ENCODE results near the gene ZKSCAN1.

Gene ZKSCAN1

DNA sequence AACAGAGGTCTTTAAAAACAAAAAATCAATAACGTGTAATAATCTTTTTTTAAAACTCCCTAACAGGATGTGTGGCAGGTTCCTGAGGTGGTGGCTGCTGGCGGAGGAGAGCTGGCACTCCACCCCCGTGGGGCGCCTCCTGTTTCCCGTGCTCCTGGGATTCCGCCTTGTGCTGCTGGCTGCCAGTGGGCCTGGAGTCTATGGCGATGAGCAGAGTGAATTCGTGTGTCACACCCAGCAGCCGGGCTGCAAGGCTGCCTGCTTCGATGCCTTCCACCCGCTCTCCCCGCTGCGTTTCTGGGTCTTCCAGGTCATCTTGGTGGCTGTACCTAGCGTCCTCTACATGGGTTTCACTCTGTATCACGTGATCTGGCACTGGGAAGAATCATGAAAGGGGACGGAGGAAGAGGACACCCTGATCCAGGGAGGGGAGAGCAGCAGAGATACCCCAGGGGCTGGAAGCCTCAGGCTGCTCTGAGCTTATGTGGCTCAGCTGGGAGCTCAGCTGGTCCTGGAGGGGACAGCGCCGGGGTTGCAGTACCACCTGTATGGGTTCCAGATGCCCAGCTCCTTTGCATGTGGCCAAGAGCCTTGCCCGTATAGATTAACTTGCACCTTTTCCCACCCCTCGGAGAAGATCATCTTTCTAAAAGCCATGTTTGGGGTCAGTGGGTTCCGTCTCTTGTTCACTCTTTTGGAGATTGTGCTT lies 22.9 kb upstream of the ZKSCAN1 start:
- no peak overlapping the region for H3K4me3 ChIP-seq (ENCODE audit: low read length)
- TF ChIP-seq, protein P1, sequence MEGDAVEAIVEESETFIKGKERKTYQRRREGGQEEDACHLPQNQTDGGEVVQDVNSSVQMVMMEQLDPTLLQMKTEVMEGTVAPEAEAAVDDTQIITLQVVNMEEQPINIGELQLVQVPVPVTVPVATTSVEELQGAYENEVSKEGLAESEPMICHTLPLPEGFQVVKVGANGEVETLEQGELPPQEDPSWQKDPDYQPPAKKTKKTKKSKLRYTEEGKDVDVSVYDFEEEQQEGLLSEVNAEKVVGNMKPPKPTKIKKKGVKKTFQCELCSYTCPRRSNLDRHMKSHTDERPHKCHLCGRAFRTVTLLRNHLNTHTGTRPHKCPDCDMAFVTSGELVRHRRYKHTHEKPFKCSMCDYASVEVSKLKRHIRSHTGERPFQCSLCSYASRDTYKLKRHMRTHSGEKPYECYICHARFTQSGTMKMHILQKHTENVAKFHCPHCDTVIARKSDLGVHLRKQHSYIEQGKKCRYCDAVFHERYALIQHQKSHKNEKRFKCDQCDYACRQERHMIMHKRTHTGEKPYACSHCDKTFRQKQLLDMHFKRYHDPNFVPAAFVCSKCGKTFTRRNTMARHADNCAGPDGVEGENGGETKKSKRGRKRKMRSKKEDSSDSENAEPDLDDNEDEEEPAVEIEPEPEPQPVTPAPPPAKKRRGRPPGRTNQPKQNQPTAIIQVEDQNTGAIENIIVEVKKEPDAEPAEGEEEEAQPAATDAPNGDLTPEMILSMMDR (conservative IDR thresholded peaks at IDR 0.05; ENCODE audit: low read depth, low read length): no peak
- DNase-seq (ENCODE audit: low read depth): no peak

GRCh38 chr7:99994819-99995218 lies 20.6 kb upstream of the ZKSCAN1 start:
- TF ChIP-seq, protein P1 (conservative IDR thresholded peaks at IDR 0.05; ENCODE audit: low read depth, low read length): no peak
- no peak for DNase-seq (ENCODE audit: low read depth)
- H3K4me3 ChIP-seq (ENCODE audit: low read length): no peak overlapping the region

- TF ChIP-seq, protein P1 (conservative IDR thresholded peaks at IDR 0.05; ENCODE audit: low read depth, low read length): no peak
- no peak for DNase-seq (ENCODE audit: low read depth)
Observed at GRCh38 chr7:99996755-99997544, 18.4 kb upstream of the ZKSCAN1 start.

DNA sequence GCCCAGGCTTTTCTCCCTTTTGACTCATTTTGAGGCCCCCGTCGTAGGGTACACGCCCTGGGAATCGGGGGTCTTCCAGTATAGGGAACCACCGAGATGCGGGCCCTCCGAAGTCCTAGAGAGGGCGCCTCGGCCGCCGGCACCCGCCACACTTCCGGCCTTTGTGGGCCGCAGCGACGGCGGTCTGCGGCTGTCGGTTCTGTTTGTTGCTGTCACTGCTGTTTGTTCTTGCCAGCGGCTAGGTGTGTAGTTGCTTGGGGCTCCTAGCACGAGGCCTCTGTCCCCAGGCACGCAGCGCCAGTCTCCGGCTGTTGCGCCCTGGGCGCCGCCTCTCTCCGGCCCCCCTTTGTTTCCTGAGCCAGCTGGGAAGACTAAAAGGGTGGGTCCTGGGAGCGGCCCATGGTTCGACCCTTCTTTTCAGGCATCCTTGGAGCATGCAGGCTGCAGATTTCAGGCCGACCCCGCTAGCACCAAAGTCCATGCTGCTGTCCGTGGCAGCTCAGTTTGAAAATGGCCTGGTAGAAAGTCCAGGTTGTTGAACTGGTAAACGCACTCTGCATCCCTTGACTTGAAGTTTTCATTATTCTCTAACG lies 17.8 kb upstream of the ZKSCAN1 start:
- peak overlapping the region; percentile 56 for H3K4me3 ChIP-seq (ENCODE audit: low read length)
- no peak for DNase-seq (ENCODE audit: low read depth)
- TF ChIP-seq, protein P1 (conservative IDR thresholded peaks at IDR 0.05; ENCODE audit: low read depth, low read length): peak; percentile 33

More at GRCh38 chr7:99996755-99997544, 18.4 kb upstream of the ZKSCAN1 start:
- H3K4me3 ChIP-seq (ENCODE audit: low read length): peak overlapping the region; percentile 56

DNA sequence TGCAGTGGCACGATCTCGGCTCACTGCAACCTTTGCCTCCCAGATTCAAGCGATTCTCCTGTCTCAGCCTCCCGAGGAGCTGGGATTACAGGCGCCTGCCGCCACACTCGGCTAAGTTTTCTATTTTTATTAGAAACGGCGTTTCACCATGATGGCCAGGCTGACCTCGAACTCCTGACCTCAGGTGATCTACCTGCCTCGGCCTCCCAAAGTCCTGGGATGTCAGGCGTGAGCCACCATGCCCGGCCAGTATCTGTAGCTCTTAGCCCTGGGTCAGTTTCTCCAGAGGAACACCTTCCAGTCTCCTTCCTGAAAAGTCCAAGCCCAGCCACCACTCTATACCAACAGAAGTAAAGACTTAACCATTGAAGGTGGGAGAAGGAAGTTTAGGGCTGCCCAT lies 15.2 kb upstream of the ZKSCAN1 start:
- DNase-seq (ENCODE audit: low read depth): no peak
- TF ChIP-seq, protein P1 (conservative IDR thresholded peaks at IDR 0.05; ENCODE audit: low read depth, low read length): no peak
- no peak overlapping the region for H3K4me3 ChIP-seq (ENCODE audit: low read length)

DNA sequence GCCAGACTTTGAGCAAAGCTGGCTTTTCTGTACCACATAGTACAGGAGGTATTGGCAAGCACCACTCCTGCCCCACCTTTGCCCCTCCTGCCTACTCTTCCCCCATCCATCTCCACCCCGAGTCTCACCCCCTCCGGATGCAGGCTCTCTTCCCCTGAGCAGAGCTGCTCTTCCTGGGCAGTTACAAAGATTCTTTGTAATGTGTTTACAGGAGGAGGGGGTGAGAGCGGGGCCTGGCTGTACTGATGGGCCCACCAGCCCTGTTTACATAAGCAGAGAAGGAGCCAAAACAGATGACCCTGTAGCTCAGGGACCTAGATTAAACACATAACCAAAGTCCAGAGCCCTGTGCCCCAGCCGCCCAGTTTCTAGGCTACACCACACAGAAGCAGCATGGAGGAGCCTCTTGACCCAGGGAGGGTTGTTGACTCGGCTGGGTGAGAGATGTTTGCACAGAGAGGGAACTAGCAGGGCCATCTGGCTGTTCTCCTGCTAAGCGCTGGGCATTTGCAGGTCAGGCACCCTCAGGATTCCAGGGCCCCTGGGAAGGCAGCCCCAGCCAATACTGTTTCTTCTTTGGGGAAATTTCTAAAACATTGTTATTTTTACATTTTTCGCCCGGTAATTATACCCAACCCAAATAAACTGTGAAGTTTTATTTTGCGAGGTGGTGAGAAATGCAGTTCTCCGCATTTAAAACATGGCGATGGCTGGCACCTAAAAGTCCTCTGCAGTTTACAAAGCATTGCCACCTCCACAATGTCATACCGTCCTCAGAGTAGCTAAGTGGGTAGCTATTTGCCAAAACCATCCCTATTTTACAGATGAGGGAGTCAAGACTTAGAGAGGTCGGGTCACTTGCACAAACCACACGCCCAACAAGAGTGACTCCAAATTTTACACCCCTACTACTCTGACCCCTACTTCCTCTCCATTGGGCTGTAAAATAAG lies 11.4 kb upstream of the ZKSCAN1 start:
- DNase-seq (ENCODE audit: low read depth): no peak
- no peak overlapping the region for H3K4me3 ChIP-seq (ENCODE audit: low read length)
- TF ChIP-seq, protein P1 (conservative IDR thresholded peaks at IDR 0.05; ENCODE audit: low read depth, low read length): no peak
